ENCODE results near the gene SCN10A. TPM values are rescaled to one million over a fixed set of nuclear protein-coding genes. Genes with fewer than 3 reads are reported as not detected.

Gene SCN10A
- total and polyA plus RNA-seq, 3 donors from 2014 or later = 0.19 to 0.53 (median 0.24) TPM

DNA sequence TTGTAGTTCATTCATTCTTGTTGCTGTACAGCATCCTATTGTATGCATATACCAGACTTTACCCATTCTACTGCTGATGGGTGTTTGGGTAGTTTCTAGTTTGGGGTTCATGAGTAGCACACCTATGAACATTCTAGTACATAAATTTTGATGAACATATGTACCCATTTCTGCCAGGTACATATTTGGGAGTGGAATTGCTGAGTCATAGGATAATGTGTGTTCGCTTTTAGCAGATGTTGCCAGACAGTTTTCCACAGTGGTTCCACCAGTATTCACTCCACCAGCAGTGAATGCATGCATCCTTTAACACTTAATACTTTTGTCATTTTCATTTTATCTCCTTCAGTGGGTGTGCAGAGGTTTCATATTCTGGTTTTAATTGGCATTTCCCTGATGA is 163.1 kb downstream of the SCN10A start:
- H3K36me3 ChIP-seq (ENCODE audit: low read depth, missing control alignments) = no peaks in the 10 kb centered on the region
- intact Hi-C loops (cut with DNase I; ENCODE audit: low total_unique reads) = loop anchor here (10.0 kb wide), 1 partner anchor 128 kb away; no protein-coding TSS in a partner anchor
- no peaks in the 10 kb centered on the region for H3K27me3 ChIP-seq
- TF ChIP-seq, protein P1, sequence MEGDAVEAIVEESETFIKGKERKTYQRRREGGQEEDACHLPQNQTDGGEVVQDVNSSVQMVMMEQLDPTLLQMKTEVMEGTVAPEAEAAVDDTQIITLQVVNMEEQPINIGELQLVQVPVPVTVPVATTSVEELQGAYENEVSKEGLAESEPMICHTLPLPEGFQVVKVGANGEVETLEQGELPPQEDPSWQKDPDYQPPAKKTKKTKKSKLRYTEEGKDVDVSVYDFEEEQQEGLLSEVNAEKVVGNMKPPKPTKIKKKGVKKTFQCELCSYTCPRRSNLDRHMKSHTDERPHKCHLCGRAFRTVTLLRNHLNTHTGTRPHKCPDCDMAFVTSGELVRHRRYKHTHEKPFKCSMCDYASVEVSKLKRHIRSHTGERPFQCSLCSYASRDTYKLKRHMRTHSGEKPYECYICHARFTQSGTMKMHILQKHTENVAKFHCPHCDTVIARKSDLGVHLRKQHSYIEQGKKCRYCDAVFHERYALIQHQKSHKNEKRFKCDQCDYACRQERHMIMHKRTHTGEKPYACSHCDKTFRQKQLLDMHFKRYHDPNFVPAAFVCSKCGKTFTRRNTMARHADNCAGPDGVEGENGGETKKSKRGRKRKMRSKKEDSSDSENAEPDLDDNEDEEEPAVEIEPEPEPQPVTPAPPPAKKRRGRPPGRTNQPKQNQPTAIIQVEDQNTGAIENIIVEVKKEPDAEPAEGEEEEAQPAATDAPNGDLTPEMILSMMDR (IDR thresholded peaks at IDR 0.05) = no peak
- TF ChIP-seq POLR2A (IDR thresholded peaks at IDR 0.05) = no peak
- WGBS, 2 donors = 94% methylated on average over 1 of the region's 1 CpG
- no peaks in the 10 kb centered on the region for H3K9me3 ChIP-seq
- no peak for DNase-seq
- no peak overlapping the region for H3K4me3 ChIP-seq
- peaks cover 3% of the 10 kb centered on the region for H3K4me1 ChIP-seq
- no peak overlapping the region for H3K27ac ChIP-seq

DNA sequence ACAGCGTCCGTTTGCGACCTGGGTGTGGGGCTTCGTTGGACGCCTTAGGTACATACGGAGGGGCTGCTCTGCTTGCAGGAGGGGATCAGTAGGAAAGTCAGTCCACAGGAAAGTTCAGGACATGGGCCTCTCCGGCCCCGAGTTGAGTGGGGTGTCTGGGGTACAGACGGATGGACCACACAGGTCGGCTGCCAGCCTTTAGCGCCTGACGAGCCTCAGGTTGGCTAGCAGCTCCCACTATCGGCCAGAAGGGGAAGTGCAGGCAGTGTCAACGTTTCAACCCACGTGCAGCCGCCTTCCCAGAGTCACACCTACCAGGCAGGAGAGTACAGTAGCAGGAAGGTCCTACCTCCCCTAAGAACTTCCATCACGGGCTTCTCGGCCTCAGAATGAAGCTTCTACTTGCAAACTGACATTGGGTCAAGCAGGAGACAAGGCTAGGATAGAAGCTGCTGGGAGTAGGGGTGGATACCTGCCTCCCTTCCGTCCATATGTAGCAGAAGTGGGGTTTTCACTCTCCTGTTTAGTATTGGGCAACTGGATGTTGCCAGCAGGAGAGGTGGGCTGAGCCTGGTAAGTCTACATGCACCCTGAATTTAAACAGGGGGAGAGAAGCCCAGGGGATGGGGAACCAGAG is 164.7 kb downstream of the SCN10A start:
- Histone ChIP-seq H3K27ac (no peak overlapping the region), H3K27me3 (no peaks in the 10 kb centered on the region), H3K36me3 (ENCODE audit: low read depth, missing control alignments) (no peaks in the 10 kb centered on the region), H3K4me1 (peaks cover 3% of the 10 kb centered on the region), H3K4me3 (no peak overlapping the region), H3K9me3 (no peaks in the 10 kb centered on the region)
- TF ChIP-seq, protein P1 (IDR thresholded peaks at IDR 0.05) = peak; percentile 65 to 94 (median 85)
- no peak for TF ChIP-seq POLR2A (IDR thresholded peaks at IDR 0.05)
- intact Hi-C loops (cut with DNase I; ENCODE audit: low total_unique reads) = loop anchor here (10.0 kb wide), 1 partner anchor 126 kb away; no protein-coding TSS in a partner anchor
- WGBS, 2 donors = 10 to 14% methylated on average over 18 to 19 of the region's 19 CpGs
- DNase-seq = peak; percentile 81

DNA sequence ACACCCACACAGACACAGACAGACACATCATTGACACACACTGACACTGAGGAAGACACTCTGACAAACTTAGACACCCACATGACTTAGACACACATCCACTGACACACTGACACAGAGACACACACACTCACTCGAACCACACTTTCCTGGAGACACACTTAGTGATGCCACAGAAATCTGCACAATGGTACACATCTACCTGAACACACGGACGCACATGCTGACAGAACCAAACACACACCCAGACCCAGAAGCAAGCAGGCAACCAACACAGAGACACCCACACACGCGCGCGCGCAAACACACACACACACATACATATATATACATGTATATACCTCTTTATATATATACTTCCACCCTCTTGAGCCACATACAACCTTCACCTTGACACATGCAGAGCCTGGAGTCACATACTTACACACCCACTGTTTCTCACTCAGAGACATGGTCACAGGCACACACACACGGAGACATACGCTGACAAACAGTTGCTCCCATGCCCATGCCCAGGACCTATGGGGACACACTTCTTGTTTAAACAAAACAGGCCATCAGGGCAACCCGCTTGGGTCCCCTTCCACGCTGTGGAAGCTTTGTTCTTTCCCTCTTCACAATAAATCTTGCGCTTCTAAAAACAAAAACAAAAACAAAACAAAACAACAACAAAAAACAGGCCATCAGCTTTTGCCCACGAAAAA is 165.6 kb downstream of the SCN10A start:
- TF ChIP-seq POLR2A (IDR thresholded peaks at IDR 0.05) = no peak
- TF ChIP-seq, protein P1 (IDR thresholded peaks at IDR 0.05) = no peak
- H3K4me1 ChIP-seq = peaks cover 3% of the 10 kb centered on the region
- no peak overlapping the region for H3K27ac ChIP-seq
- no peaks in the 10 kb centered on the region for H3K27me3 ChIP-seq
- H3K9me3 ChIP-seq = no peaks in the 10 kb centered on the region
- 52 to 63% methylated on average over 14 of the region's 14 CpGs for WGBS, 2 donors
- no peaks in the 10 kb centered on the region for H3K36me3 ChIP-seq (ENCODE audit: low read depth, missing control alignments)
- no peak overlapping the region for H3K4me3 ChIP-seq
- intact Hi-C loops (cut with DNase I; ENCODE audit: low total_unique reads) = loop anchor here (10.0 kb wide), 1 partner anchor 126 kb away; no protein-coding TSS in a partner anchor
- DNase-seq = no peak

DNA sequence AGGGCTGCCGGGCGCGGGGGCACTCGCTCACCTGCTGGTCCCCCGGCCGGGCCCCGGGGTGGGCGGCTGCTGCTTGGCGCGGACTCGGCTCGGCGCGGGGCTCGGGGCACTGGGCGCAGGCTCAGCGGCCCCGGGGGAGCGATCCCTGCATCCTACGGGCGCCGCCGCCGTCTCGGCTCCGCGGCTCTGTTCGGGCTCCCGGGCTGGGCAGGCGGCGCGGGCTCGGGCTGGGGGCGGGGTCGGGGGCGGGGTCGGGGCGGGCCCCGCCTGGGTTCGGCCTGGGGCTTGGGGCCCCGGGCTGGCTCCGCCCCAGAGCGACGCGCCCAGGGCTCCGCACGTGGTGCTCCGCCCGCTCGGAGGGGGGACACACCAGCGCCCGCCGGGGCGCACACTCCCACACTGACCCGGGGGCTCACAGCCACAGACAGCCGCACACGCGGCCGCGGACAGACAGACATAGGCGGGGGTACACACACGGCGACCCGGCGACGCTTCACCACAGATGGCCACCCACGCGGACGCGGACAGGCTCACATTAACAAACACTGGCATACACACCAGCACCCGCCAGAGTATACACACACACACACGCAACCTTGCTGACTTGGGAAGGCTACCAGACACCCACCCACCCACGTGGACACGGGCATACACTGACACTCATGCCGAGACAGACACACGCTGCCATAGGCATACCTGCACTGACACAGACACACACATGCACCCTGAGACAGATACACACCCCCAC is 166.3 kb downstream of the SCN10A start, which contains the start of gene SCN5A:
TSS of gene SCN5A (minus strand) at position 188 of the 748 bp plus-strand sequence. CDS start 16,380 bp downstream, outside the sequence.
- TF ChIP-seq, protein P1 (IDR thresholded peaks at IDR 0.05) = no peak
- no peak for TF ChIP-seq POLR2A (IDR thresholded peaks at IDR 0.05)
- Histone ChIP-seq H3K36me3 (ENCODE audit: low read depth, missing control alignments) (no peaks in the 10 kb centered on the region), H3K4me1 (peaks cover 3% of the 10 kb centered on the region), H3K9me3 (no peaks in the 10 kb centered on the region), H3K27ac (no peak within 1 kb of the TSS), H3K27me3 (no peaks in the 10 kb centered on the region), H3K4me3 (peak within 1 kb of the TSS; percentile 47 to 49)
- intact Hi-C loops (cut with DNase I; ENCODE audit: low total_unique reads) = loop anchor here (10.0 kb wide), 1 partner anchor 125 kb away; no protein-coding TSS in a partner anchor
- peak; percentile 43 for DNase-seq
- whole genome bisulfite sequencing, 2 donors = 2% methylated on average over 57 of the region's 76 CpGs; no CpG with 5 or more reads in 1 of the 2 donors
